GM10266 (cell line): Measurements from ENCODE around the gene SDK1.

Experiments used
- DNase-seq: peaks from one replicate; pipeline ENCODE4 v3.0.0; 2012; ENCODE audit errors: extremely low spot score
- CTCF ChIP-seq: IDR thresholded peaks from 2 replicates; pipeline ENCODE4 v1.5.1; 2012; ENCODE audit warnings: mild to moderate bottlenecking, low read depth; ENCODE audit not compliant: control insufficient read depth, insufficient read depth; ENCODE audit errors: missing control alignments

SDK1 gene

DNA sequence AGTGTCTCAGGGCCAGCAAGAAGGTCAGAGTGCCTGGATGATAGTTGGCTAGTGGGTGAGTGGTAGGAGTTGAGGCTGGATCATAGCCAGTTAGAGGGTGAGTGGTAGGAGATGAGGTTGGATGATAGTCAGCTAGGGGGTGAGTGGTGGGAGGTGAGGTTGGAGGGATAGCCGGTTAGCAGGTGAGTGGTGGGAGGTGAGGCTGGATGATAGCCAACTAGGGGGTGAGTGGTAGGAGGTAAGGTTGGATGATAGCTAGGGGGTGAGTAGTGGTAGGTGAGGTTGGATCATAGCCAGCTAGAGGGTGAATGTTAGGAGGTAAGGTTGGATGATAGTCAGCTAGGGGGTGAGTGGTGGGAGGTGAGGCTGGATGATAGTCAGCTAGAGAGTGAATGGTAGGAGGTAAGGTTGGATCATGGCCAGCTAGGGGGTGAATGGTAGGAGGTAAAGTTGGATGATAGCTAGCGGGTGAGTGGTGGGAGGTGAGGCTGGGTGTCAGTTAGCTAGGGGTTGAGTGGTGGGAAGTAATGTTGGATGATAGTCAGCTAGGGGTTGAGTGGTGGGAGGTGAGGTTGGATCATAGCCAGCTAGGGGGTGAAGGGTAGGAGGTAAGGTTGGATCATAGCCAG is 226.6 kb downstream of the SDK1 start:
- TF ChIP-seq CTCF, result no peak
- no peak for DNase-seq

GRCh38 chr7:3533040-3533439 is 232.0 kb downstream of the SDK1 start:
- TF ChIP-seq CTCF, result no peak
- DNase-seq, result no peak

- no peak for TF ChIP-seq CTCF
These were observed 236.3 kb downstream of the SDK1 start for GRCh38 chr7:3537210-3537875.

GRCh38 chr7:3538041-3538440 is 237.0 kb downstream of the SDK1 start:
- DNase-seq, result no peak
- TF ChIP-seq CTCF, result no peak

More at GRCh38 chr7:3537210-3537875, 236.3 kb downstream of the SDK1 start:
- DNase-seq, result no peak

DNA sequence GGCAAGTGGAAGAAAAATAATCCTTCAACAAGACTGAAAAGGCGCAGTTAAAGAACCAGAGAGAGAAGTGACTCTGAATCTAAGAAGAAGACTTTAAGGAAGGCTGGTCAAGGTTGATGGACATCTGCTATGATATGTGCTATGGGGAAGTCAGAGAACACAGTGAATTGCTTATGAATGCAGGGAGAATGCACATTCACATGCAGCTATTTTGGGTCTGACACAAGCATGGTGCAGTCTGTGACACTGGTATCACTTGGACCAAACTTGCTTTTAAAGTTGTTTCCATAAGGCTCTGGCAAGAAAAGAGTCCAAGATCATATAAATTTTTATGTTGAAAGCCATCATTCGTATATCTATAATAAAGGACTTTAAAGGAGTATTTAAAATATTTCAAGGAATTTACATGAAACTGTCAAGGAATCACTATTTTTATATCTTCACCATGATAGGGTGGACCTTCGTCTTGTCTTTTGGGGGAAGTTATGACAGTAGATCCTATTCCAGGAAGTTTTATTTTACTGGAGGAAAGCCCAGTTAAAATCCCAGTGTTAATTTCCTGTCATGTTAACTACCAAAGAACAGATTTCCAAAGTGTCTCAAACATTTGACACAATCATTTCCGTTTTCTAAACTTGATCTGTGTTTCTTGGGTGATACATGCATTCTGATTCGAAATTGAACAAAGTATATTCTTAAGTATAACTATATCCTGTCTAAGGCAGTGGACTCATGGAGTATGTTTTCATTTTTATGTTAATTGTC is 239.6 kb downstream of the SDK1 start:
- no peak for TF ChIP-seq CTCF
- no peak for DNase-seq

GRCh38 chr7:3544202-3544601 is 243.2 kb downstream of the SDK1 start:
- TF ChIP-seq CTCF, result no peak
- no peak for DNase-seq

DNA sequence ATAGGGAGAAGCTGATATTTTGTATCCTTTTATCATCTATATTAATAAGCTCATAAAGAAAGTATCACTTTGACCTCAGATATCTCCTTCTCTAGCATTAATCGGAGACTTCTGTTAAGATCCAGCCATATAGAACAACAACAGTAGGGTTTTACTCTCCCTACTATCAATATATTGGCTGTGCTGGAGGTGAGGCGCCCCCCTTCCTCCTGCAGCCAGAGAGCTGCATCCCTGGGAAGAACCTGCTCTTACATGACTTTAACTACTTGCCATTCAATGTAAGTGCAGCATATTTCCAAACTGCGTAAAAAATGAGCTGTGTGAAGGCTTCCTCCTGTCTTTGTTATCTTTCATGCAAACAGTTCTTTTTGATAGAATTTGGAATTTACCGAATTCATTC is 247.8 kb downstream of the SDK1 start:
- TF ChIP-seq CTCF, result no peak
- no peak for DNase-seq
